HPDE6-E6E7 (cell line): ENCODE measurements around the gene C15orf40.
"Not testable (repeated sequence)": the region's sequence is repeated elsewhere in the genome, so short reads cannot be mapped to it uniquely, and the experiment has no call there.

Source experiments
- DNase-seq: peaks from one replicate; pipeline ENCODE4 v3.0.0; 2011; ENCODE audit warnings: missing footprints; ENCODE audit errors: extremely low spot score

The C15orf40 gene

GRCh38 chr15:82952158-82953081 lies 59.0 kb downstream of the C15orf40 start, which contains the start of gene HOMER2:
Gene HOMER2 (minus strand): TSS chr15:82952720. CDS start chr15:82952535, 185 bp downstream.
- no peak for DNase-seq

- peak; percentile 43 for DNase-seq
These were observed 59.8 kb downstream of the C15orf40 start for GRCh38 chr15:82951472-82952157.

- no peak for DNase-seq
These were observed 60.6 kb downstream of the C15orf40 start for GRCh38 chr15:82950746-82951370.

- DNase-seq, result no peak
These were observed 61.1 kb downstream of the C15orf40 start for GRCh38 chr15:82950295-82950694.

GRCh38 chr15:82946155-82946701 lies 65.2 kb downstream of the C15orf40 start:
- no peak for DNase-seq

- DNase-seq, result no peak
These were observed 66.1 kb downstream of the C15orf40 start for GRCh38 chr15:82945326-82945725.

GRCh38 chr15:82944821-82945220 lies 66.6 kb downstream of the C15orf40 start:
- DNase-seq, result no peak

- no peak for DNase-seq
These were observed 67.4 kb downstream of the C15orf40 start for GRCh38 chr15:82944056-82944455.

GRCh38 chr15:82943176-82943575 lies 68.3 kb downstream of the C15orf40 start:
- no peak for DNase-seq

- peak; percentile 97 for DNase-seq
These were observed 68.7 kb downstream of the C15orf40 start for GRCh38 chr15:82942691-82943090.

GRCh38 chr15:82939678-82940077 lies 71.8 kb downstream of the C15orf40 start:
- DNase-seq, result not testable (repeated sequence)
